GM19023 (cell line): ENCODE data around the gene PTMS.
A peak's percentile ranks its signal among the peaks of the same experiment; 100 is the strongest.
"Not testable (repeated sequence)": the region's sequence is repeated elsewhere in the genome, so short reads cannot be mapped to it uniquely, and the experiment has no call there.

Source experiments
- ATAC-seq: cut with Tn5 transposase; IDR thresholded peaks from one replicate; pipeline ENCODE4 v1.9.1; 2021; ENCODE audit warnings: mild to moderate bottlenecking, moderate library complexity; ENCODE audit not compliant: unreplicated experiment

The PTMS gene, protein sequence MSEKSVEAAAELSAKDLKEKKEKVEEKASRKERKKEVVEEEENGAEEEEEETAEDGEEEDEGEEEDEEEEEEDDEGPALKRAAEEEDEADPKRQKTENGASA

DNA sequence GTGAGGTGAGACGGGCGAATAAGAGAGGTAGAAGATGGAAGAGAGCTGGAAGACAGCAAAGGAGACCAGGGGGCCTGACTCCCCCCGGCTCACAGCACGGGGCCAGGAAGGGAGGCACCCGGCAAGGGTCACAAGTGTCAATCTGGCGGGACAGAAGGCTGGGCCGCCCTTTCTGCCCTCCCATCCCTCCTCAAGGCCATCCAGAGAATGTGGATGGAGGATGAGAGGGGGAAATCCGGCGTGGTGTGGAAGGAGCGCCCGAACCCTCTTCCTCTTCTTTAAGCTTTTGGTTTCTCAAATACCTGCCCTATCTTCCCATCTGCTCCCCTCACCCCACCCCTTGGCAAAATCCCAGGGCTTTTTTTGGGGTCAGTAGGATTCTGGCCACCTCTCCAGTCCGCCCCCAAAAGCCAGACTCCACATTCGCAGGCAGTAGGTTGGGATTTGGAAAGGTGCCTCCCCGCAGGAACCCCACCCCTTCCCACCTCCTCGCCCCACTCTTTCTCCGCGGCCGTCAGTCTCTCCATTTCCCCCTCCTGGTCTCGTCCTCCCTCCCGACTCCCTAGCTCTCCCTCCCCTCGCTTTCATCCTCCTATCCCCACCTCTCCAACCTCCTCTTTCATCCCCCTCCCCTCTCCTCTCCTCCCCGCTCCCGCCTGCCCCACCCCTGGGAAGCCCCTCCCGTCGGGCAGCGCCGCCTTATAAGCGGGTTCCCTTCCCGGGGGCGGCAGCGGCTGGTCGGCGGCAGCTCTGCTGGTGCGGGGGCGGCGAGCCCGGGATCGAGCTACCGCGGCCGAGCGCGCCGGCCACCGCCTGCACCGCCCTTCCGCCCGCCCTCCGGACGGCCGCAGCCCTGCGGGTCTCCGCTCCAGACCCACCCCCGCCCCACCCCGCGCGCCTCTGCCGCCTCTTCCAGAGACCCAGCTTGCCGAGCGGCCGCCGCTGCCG is at the start of gene PTMS:
Gene PTMS, plus strand, starts transcription at position 730 of the 948 bp plus-strand sequence. CDS start 343 bp downstream, outside the sequence.
- ATAC-seq = peak; percentile 21

DNA sequence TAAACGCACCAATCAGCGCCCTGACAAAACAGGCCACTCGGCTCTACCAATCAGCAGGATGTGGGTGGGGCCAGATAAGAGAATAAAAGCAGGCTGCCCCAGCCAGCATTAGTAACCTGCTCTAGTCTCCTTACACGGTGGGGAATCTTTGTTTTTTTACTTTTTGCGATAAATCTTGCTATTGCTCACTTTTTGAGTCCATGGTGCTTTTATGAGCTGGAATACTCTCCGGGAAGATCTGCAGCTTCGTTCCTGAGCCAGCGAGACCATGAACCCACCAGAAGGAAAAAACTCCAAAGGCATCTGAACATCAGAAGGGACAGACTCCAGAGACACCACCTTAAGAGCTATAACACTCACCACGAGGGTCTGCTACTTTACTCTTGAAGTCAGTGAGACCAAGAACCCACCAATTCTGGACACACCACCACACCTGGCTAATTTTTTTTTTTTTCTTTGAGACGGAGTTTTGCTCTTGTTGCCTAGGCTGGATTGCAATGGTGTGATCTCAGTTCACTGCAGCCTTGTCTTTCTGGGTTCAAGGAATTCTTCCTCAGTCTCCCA is 49.2 kb upstream of the PTMS start:
- no peak for ATAC-seq

DNA sequence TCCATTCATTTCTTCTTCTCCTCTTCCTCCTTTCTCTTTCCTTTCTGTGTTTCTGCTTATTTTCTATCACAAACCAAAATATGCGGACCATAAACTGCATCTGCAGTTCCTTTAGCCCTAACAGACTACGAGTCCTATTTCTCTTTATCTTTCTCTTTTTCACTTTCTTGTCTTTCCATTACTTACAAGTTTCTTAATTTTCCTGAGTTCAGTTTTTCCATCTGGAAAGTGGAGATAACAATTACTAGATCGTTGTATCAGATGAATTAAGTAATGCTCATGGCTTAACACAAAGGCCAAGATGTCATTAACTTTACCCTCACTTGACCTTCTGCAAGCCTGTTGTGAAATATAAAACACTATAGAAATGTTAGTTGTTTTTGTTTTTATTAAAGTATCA is 43.3 kb upstream of the PTMS start:
- no peak for ATAC-seq

DNA sequence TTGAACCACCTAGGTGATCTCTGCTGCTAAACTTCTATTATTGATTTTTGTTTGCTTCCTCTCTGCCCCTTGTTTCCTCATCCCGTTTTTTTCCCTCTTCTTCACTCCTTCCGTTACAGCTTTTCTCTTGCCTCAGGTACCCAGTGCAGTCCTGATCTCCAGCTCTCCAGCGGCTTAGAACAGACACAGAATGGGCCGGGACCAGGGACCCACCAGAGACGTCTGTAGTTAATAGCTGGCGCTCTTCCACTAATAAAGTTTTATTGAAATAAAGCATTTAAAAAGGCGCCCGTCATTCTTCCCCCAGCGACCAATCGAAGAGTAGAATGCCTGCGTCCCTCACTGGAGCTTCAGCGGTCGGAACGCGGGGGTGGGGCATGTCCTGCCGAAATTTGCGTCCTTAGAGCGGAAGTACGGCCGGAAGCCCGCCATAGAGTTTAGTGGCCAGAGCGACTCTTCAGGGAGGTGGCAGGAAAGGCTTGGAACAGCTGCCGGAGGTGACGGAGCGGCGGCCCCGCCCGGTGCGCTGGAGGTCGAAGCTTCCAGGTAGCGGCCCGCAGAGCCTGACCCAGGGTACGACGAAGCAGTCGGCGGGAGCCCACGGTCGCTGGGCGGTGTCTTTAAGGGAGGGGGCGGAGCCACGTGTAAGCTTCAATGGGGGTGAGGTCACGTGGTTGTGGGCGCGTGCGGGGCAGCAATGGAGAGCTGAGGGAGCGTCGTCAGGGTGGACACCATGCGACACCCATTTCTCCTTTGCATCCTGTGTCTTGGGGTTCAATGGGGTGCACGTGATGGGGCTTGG is 42.4 kb upstream of the PTMS start, which contains the start of gene COPS7A:
Gene COPS7A, plus strand, starts transcription at position 440 of the 802 bp plus-strand sequence. CDS start 611 bp downstream, outside the sequence.
- ATAC-seq = peak; percentile 94

DNA sequence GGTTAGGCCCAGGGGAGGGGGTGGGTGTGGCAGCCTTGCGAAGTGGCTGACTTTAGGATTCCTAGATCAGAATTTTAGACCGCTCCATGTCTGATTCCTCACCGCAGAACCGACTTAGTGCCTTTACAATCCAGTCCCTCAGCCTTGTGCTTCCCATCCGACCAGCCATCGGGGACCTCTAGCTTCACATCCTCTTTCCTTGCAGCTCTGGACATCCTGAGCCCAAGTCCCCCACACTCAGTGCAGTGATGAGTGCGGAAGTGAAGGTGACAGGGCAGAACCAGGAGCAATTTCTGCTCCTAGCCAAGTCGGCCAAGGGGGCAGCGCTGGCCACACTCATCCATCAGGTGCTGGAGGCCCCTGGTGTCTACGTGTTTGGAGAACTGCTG is 41.8 kb upstream of the PTMS start:
- peak; percentile 16 for ATAC-seq

DNA sequence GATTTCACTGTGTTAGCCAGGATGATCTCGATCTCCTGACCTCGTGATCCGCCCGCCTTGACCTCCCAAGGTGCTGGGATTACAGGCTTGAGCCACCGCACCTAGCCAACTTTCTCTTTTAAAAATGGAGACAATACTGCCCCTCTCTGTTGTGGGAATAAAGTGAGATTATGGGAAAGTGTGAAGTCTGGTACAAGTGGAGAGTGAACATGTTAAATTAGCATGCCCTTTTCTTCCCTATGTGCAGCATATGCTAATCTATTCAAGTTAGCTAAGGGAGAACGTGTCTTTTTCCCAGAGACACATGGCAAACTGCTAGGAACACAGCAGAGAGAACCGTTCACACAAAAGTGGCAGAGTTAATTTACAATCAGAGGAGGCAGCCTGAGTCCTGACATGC is 40.8 kb upstream of the PTMS start:
- no peak for ATAC-seq

DNA sequence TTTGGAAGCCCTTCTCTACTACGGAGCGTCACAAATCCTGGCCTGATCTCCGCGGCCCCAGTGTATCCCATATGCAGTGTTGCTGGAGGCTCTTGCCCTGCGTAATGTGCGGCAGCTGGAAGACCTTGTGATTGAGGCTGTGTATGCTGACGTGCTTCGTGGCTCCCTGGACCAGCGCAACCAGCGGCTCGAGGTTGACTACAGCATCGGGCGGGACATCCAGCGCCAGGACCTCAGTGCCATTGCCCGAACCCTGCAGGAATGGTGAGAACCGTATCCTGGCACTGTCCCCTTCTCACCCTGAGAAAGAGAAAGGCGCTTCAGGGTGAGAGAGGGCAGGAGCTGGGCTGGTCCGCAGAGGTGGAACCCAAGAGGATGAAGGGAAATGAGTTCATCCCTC is 37.0 kb upstream of the PTMS start:
- ATAC-seq = no peak

DNA sequence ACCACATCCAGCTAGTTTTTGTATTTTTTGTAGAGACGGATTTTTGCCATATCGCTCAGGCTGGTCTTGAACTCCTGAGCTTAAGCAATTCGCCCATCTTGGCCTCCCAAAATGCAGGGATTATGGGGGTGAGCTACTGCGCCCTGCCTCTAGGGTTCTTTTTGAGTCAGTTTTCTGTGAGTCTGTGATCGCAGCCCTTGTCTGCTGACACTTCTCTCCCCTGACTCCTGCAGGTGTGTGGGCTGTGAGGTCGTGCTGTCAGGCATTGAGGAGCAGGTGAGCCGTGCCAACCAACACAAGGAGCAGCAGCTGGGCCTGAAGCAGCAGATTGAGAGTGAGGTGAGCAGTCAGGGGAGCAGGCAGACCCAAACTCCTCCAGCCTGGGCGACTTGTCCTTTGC is 36.0 kb upstream of the PTMS start:
- no peak for ATAC-seq

DNA sequence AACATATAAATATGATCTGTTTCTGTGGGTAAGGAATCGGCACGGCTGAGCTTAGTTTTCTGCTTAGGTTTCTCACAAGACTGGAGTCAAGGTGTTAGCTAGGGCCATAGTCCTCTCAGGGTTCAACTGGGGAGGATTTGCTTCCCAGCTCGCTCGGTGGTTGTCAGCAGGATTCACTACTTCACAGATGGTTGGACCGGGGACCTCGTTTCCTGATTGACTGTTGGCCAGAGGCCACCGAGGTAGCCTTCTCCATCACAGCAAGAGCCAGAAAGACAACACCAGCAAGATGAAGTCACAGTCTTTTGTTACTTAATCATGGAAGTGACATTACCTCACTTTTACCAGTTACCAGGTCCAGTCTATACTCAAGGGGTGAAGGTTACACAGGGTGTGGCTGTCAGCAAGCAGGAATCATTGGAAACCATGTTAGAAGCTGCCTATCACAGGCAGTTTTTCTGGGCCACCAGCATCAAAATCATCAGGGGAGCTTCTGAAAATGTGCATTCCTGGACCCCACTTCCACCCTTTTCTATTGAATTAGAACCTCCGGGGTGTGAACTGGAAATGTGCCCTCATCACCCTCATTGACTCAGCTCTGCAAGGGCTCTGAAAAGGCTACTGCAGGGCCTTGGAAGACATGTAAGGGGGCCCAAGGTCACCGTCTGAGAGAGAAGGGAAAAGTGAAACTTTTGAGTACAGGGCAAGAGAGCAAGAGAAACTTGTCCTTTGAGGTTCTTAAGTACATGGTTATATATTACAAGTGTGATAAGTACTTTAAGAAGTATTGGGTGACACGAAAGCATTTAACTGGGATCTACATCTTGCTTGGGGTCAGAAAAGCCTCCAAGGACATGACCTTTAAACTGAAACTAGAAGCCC is 31.4 kb upstream of the PTMS start:
- ATAC-seq = no peak

DNA sequence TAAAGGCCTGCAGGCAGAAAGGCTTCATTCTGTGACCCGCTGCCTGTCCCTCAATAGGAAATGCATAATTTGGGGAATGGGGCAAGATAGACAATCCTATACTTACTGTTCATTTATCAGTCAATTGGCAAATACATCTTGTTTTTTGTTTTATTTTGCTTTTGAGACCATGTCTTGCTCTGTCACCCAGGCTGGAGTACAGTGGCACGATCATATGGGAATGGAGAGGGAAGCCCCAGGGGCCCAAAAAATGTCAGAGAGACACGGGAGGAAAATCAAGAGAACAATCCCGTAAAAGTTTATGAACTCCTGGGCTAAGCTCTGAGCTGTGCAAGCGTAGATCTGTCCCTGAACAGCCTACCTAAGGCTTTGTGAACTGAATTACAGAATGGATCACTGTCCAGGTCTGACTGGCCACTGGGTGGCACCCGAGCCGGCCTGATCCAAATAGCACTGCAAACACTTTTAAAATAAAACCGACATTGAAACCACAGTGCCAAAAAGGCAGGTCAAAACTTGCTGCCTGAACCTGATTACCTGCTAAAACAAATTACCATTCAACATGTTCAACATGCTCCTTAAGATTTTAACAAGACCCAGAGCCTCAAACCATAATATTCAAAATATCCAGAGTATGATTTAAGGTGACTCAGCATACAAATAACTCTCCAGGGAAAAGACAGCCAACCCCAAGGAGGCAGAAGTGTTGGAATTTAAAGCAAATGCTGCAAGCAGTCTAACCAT is 30.5 kb upstream of the PTMS start:
- no peak for ATAC-seq

DNA sequence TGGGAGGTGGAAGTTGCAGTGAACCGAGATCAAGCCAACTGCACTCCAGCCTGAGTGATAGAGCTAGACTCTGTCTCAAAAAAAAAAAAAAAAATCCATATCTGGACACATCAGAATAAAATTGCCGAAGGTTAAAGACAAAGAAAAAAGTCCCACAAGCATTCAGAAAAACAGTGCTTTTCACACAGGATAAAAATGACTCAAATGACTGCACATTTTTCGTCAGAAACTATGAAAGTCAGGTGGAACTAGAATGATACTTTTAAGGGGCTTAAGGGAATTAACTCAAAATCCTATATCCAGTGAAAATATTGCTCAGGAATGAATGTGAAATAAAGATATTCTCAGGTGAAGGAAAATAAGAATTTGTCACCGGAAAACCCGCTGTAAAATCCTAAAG is 29.4 kb upstream of the PTMS start:
- ATAC-seq = no peak

DNA sequence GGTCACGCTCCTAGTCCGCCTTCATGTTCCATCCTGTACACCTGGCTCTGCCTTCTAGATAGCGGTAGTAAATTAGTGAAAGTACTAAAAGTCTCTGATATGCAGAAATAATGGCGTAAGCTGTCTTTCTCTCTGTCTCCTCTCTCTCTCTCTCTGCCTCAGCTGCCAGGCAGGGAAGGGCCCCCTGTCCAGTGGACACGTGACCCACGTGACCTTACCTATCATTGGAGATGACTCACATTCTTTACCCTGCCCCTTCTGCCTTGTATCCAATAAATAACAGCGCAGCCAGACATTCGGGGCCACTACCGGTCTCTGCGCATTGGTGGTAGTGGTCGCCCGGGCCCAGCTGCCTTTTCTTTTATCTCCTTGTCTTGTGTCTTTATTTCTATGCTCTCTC is 24.1 kb upstream of the PTMS start:
- ATAC-seq = not testable (repeated sequence)

DNA sequence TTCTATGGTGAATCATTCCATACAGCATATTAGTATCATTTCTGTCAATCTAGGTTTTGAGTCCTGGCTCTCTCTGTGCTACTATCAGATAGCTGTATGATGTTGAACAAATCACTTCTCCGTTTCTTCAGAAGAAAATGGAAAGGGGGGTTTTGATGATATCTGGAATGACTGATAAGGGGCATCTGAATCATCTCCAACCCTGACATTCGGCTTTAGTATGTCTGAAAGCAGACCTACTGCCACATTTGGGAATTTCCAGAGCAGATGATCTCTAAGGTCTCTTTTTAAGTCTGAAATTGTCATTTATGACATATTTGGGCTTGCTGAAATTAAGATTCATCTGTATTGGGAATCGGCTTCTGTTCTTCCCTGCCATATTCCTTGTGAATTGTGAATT is 23.3 kb upstream of the PTMS start:
- no peak for ATAC-seq

DNA sequence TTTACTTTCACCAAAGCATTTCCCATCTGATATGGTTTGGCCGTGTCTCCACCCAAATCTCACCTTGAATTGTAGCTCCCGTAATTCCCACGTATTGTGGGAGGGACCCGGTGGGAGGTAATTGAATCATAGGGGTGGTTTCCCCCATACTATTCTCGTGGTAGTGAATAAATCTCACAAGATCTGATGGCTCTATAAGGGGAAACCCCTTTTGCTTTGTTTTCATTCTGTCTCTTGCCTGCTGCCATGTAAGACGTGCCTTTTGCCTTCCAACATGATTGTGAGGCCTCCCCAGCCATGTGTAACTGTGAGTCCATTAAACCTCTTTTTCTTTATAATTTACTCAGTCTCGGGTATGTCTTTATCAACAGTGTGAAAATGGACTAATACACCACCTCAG is 22.9 kb upstream of the PTMS start:
- ATAC-seq = not testable (repeated sequence)

DNA sequence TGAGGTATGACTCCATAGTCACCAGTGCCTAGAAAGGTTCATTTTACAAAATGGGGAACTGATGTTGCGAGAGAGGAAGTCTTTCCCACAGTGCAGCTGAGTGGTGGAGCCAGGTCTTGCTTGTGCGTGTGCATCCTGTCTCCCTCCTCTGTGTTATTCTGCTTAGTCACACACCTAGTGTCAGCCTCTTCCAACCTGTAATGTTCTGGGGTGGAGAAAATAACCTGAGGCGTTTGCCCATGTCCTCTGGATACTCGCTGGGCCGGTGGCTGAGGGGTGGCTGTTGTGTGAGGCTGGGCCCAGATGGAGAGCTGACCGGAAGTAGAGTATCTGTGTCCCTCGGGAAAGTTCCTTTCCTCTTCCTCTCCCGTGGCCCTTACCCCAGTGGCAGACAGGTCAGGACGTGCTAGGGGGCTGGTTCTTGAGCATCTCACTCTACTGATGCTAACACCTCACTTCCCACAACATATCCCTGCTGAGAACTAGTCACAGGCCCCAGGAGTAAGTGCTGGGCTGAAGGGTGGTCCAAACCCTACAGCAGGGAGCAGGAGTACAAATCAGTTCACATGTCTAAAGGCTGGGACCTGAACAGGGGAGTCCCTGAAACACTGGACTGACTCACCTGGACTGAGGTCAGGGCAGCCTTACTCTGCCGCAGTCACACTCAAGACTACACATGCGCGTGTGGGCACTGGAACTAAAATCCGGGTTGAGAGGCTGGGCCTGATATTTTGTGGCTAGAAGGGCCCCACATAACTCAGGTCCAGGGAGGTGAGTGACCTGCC is 20.2 kb upstream of the PTMS start:
- ATAC-seq = no peak

DNA sequence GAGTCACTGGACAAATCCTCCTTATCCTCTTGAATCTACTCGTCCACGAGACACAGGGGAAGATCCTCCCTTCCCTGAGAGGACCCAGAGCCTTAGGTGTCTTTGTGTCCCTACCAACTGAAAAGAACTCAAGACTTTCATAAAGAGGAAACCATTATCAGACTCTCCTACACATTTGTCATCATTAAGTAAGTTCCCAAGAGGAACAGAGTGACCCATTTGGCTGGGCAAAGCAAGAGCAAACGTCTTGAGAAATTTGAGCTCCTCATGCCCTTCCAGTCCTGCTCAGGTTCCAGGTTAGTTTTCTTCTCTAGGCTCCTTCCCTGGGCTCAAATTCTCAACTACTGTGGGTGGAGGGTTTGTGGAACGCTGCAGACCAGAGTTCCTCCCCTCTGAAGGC is 18.9 kb upstream of the PTMS start:
- no peak for ATAC-seq

DNA sequence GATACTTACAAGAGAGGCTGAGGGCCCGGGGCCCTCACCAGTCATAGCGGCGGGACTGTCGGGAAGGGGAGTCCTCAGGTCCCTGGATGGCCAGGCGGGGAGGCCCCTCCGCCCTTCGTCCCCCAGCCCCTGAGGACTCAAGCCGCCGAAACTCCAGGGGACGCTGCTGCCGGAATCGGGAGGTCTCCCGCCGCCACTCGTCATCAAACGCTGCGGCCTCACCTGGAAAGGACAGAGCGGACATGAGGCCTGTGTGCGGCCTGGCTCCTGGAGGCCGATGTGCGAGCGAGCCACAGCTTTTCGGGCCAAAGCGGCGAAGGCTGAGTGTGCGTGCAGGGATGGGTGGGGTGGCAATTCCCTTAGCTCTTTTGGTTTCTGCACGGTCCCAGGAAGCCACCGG is 17.4 kb upstream of the PTMS start:
- no peak for ATAC-seq

DNA sequence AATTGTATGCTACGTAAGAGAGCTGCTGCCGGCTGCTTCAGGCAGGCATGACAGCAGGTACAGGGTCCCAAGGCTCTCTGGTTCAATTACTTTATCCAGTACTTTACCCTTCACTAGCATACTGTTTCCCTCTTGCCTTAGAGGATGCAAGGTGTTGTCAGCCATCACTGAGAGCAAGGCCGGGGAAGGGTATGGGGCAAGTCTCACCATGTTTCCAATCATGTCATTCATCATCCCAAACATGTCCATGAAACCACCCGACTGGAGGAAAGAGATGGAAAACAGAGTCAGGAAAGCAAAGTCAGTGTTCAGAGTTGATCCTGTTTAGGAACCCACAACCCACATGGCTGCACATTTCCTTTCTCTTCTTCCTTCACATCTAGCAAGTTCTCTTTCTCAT is 15.7 kb upstream of the PTMS start:
- no peak for ATAC-seq

DNA sequence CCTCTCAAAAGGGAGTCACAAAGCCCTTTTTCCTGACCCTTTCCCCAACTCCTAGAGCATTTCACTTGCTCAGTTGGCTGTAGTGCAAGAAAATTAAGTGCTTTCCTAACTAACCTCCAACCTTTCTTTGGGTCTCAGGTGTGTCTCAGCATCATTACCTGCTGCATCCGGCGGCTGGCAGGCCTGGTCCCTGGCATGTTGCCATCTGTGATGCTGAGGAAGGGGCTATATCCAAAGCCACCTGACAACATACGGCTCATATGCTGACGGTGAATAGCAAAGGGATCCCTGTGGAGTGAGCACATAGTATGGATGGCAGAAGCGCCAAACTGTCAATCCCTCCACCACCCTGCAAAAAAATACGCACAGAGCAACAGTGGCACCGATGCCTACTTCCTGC is 14.4 kb upstream of the PTMS start:
- ATAC-seq = no peak
